Gastrocnemius medialis (tissue), 4 donors: ENCODE results near the gene PAPSS1. TPM values are rescaled to one million over a fixed set of nuclear protein-coding genes. Genes with fewer than 3 reads are reported as not detected.

Source experiments
- ATAC-seq, 2 donors: fragments of 150-250 bp; one replicate each; pipeline ENCODE4 v1.9.1; 2016
- DNase-seq, 2 donors: peaks; one replicate each; pipeline ENCODE4 v3.0.0-alpha.2; 2019
- H3K27ac ChIP-seq, 4 donors: fragments of 200-600 bp; sonication (generic); 1 replicate in 1 of 4; 2 replicates in 3 of 4; pipeline ENCODE4 v1.5.1; 2016 to 2018; ENCODE audit warnings: mild to moderate bottlenecking in 2 of 4, moderate library complexity in 1 of 4
- H3K27me3 ChIP-seq, 3 donors: fragments of 200-600 bp; sonication (generic) in 2 of 3; 1 replicate in 1 of 3; 2 replicates in 2 of 3; pipeline versions ENCODE4 v1.5.1 to v1.6.0; 2016 to 2019; ENCODE audit warnings: mild to moderate bottlenecking in 1 of 3, moderate library complexity in 1 of 3
- H3K36me3 ChIP-seq, 2 donors: fragments of 200-600 bp; sonication (generic) in 1 of 2; one replicate each; pipeline ENCODE4 v1.5.1; 2017 to 2018
- H3K4me1 ChIP-seq, 2 donors: fragments of 200-600 bp; sonication (generic) in 1 of 2; one replicate each; pipeline ENCODE4 v1.5.1; 2016 to 2017; ENCODE audit warnings: mild to moderate bottlenecking in 2 of 2
- H3K4me3 ChIP-seq, 4 donors: fragments of 200-600 bp; sonication (generic) in 3 of 4; 1 replicate in 1 of 4; 2 replicates in 3 of 4; pipeline ENCODE4 v1.5.1; 2016 to 2019; ENCODE audit warnings: mild to moderate bottlenecking in 2 of 4
- H3K9me3 ChIP-seq, 3 donors: fragments of 200-600 bp; sonication (generic) in 2 of 3; 1 replicate in 1 of 3; 2 replicates in 2 of 3; pipeline ENCODE4 v1.5.1; 2016 to 2019
- POLR2A ChIP-seq, 2 donors: fragments of 450-650 bp; IDR thresholded peaks; one replicate each; pipeline ENCODE4 v1.6.1; 2017; ENCODE audit warnings: antibody characterized with exemption in 2 of 2, mild to moderate bottlenecking in 2 of 2, moderate library complexity in 2 of 2
- in situ Hi-C, 4 donors: fragments of 200-750 bp; cut with MboI; loops; one replicate each; pipeline versions ENCODE4 v1.15.0 to v1.8.0; 2017; ENCODE audit warnings: low sequenced_read_pairs in 4 of 4
- intact Hi-C: fragments of 100-400 bp; cut with DNase I; formaldehyde crosslinking; loops from one replicate; pipeline ENCODE4 v1.15.1; 2023; ENCODE audit warnings: low total_unique reads
- total RNA-seq, 4 donors: library from RNA; depleted of rRNA; stranded (reverse); fragments of >200 nt; gene quantifications; one replicate each; pipeline versions ENCODE4 v1.1.0 to v1.2.3, GENCODE V29; 2016
- TF ChIP-seq, protein P1 (sequence below), 5 experiments: fragments of 450-650 bp in 3 of 5; fragments of 200-600 bp in 2 of 5; sonication (generic) in 2 of 5; IDR thresholded peaks in 4 of 5; conservative IDR thresholded peaks in 1 of 5; 1 replicate in 4 of 5; 2 replicates in 1 of 5; pipeline ENCODE4 v1.5.1; 2016 to 2019; ENCODE audit warnings: antibody characterized with exemption in 5 of 5, mild to moderate bottlenecking in 3 of 5, moderate library complexity in 3 of 5

PAPSS1 gene
- total RNA-seq, 4 donors from 2014 or later: 3.7 to 7.0 (median 5.9) TPM

DNA sequence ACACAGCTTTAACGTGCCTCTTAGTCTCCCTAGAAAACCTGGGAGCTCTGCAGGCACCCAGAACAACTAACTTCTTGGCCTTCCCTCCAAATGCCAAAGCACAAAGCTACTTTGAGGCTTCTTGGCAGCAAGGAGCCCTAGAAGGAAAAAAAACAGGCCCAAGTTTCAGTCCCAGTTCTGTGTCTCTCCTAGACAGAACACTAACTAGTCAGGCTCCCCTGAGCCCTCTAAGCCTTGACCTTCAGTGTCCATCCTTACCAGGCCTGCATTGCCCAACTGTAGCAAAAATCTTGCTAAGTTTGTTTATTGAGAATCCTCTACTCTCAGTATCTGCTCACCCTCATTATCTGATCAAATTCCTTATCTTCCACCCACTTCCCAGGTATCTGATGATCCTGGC, 79.2 kb downstream of the PAPSS1 start:
- intact Hi-C loops: no loop called here

DNA sequence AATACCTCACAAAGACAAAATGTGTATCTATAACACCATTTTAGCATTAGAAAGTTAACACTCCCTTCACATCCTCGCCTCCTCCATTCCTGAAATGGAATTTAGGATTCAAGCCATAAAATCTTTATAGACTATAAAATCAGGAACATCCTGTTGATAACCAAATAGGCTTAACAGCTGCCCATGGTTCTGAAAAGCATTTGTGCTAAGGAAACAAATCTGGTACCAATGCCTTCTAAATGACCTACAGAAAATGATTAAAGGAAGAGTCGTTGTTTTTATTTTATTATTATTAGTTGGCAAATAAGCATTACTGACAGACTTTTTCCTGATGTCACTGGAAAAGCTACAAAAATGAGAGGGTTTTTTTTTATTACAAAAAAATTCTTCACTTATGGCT, 79.8 kb downstream of the PAPSS1 start:
- H3K9me3 ChIP-seq: no peaks in the 10 kb centered on the region
- ATAC-seq (no peak), DNase-seq (no peak)
- H3K27ac ChIP-seq: no peak overlapping the region
- H3K36me3 ChIP-seq: peaks cover 0 to 19% of the 10 kb centered on the region in 2 donors
- no peak overlapping the region for H3K4me3 ChIP-seq
- no peaks in the 10 kb centered on the region for H3K4me1 ChIP-seq
- in situ Hi-C loops (no loop called here), intact Hi-C loops (no loop called here)
- H3K27me3 ChIP-seq: no peaks in the 10 kb centered on the region
- TF ChIP-seq POLR2A (IDR thresholded peaks at IDR 0.05): no peak
- TF ChIP-seq, protein P1, sequence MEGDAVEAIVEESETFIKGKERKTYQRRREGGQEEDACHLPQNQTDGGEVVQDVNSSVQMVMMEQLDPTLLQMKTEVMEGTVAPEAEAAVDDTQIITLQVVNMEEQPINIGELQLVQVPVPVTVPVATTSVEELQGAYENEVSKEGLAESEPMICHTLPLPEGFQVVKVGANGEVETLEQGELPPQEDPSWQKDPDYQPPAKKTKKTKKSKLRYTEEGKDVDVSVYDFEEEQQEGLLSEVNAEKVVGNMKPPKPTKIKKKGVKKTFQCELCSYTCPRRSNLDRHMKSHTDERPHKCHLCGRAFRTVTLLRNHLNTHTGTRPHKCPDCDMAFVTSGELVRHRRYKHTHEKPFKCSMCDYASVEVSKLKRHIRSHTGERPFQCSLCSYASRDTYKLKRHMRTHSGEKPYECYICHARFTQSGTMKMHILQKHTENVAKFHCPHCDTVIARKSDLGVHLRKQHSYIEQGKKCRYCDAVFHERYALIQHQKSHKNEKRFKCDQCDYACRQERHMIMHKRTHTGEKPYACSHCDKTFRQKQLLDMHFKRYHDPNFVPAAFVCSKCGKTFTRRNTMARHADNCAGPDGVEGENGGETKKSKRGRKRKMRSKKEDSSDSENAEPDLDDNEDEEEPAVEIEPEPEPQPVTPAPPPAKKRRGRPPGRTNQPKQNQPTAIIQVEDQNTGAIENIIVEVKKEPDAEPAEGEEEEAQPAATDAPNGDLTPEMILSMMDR (IDR thresholded peaks at IDR 0.05 in 4 of 5, conservative IDR thresholded peaks at IDR 0.05 in 1 of 5): no peak

More for the DNA sequence above, 79.2 kb downstream of the PAPSS1 start:
- in situ Hi-C loops: no loop called here
- no peaks in the 10 kb centered on the region for H3K27me3 ChIP-seq
- H3K4me3 ChIP-seq: no peak overlapping the region
- H3K36me3 ChIP-seq: peaks cover 0 to 19% of the 10 kb centered on the region in 2 donors
- H3K4me1 ChIP-seq: no peaks in the 10 kb centered on the region
- H3K9me3 ChIP-seq: no peaks in the 10 kb centered on the region
- ATAC-seq: no peak
- TF ChIP-seq, protein P1 (IDR thresholded peaks at IDR 0.05 in 4 of 5, conservative IDR thresholded peaks at IDR 0.05 in 1 of 5): no peak
- no peak for TF ChIP-seq POLR2A (IDR thresholded peaks at IDR 0.05)
- no peak overlapping the region for H3K27ac ChIP-seq
- DNase-seq: no peak

DNA sequence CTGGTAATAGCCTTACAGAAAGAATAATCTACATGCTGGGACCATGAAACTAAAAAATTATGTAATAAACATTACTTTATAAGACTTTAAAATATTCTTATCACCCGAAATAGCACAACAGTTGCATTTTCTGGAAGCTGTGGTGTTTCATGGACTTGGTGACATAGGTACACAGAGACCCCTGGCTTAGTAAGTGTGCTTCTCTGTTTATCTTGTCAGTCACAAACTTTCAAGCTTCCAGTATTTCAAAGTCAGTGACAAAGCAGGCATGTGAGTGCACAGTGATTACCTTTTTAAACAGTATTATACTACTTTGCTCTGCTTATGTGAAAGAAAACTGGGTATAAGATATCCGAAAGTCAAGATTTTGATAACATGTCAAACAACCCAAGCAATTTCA, 84.3 kb downstream of the PAPSS1 start:
- no peaks in the 10 kb centered on the region for H3K9me3 ChIP-seq
- no peaks in the 10 kb centered on the region for H3K36me3 ChIP-seq
- intact Hi-C loops: no loop called here
- in situ Hi-C loops: no loop called here
- no peak overlapping the region for H3K4me3 ChIP-seq
- TF ChIP-seq POLR2A (IDR thresholded peaks at IDR 0.05): no peak
- TF ChIP-seq, protein P1 (IDR thresholded peaks at IDR 0.05 in 4 of 5, conservative IDR thresholded peaks at IDR 0.05 in 1 of 5): no peak
- H3K4me1 ChIP-seq: peaks cover 5 to 8% of the 10 kb centered on the region in 2 donors
- DNase-seq (no peak), ATAC-seq (no peak)
- no peaks in the 10 kb centered on the region for H3K27me3 ChIP-seq
- no peak overlapping the region for H3K27ac ChIP-seq

DNA sequence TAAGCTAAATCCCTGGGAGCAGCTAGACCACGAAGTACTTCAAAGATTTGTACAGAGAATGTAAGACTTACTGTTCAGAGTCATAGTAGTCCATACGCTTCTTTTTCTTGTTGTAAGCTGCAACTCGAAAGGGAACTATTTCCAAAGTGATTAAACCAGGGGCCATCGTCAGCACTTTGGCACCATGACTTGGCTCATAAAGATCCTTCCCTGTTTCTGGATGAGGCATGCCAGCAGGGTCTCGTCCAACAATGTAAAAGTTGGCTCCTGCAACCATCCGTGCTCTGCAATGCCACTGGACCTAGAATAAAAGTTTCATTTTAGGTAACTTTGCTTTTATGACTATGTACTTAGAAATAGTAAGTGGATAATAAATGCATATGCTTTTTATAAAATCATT, 88.5 kb downstream of the PAPSS1 start:
- Histone ChIP-seq H3K4me3 (peak overlapping the region in 1 of 4 donors; percentile 4), H3K27ac (no peak overlapping the region), H3K9me3 (no peaks in the 10 kb centered on the region), H3K27me3 (no peaks in the 10 kb centered on the region), H3K4me1 (peaks cover 5 to 8% of the 10 kb centered on the region in 2 donors), H3K36me3 (no peaks in the 10 kb centered on the region)
- DNase-seq: no peak
- in situ Hi-C loops: no loop called here
- intact Hi-C loops: no loop called here
- ATAC-seq: no peak
- TF ChIP-seq POLR2A (IDR thresholded peaks at IDR 0.05): no peak
- TF ChIP-seq, protein P1 (IDR thresholded peaks at IDR 0.05 in 4 of 5, conservative IDR thresholded peaks at IDR 0.05 in 1 of 5): no peak

DNA sequence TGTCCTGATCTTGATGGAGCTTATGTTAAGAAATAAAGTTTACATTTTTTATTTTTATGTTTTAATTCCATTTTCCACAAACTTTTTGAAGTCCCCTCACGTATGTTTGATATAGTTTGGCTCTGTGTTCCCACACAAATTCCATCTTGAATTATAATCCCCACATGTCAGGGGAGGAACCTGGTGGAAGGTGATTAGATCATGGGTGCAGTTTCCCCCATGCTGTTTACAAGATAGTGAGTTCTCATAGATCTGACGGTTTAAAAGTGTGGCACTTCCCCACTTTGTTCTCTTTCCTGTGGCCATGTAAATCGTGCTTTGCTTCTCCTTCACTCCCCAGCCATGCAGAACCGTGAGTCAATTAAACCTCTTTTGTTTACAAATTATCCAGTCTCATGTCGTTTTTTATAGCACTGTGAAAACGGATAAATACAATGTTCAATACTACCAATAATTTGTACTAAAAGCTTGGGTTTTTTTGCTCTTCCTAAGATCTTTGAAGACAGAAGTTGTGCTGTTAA, 89.8 kb downstream of the PAPSS1 start:
- intact Hi-C loops: no loop called here
- Histone ChIP-seq H3K4me1 (peaks cover 5 to 8% of the 10 kb centered on the region in 2 donors), H3K27ac (no peak overlapping the region), H3K9me3 (no peaks in the 10 kb centered on the region), H3K36me3 (no peaks in the 10 kb centered on the region), H3K27me3 (no peaks in the 10 kb centered on the region), H3K4me3 (no peak overlapping the region)
- no peak for TF ChIP-seq POLR2A (IDR thresholded peaks at IDR 0.05)
- TF ChIP-seq, protein P1 (IDR thresholded peaks at IDR 0.05 in 4 of 5, conservative IDR thresholded peaks at IDR 0.05 in 1 of 5): no peak
- in situ Hi-C loops: no loop called here
- no peak for DNase-seq
- ATAC-seq: no peak
